K562 (cell line): ENCODE measurements around the gene APOL3. TPM values are rescaled to one million over a fixed set of nuclear protein-coding genes. Genes with fewer than 3 reads are reported as not detected.

Experiments
- DDX20 ChIP-seq: fragments of 450-650 bp; IDR thresholded peaks from 2 replicates; pipeline ENCODE4 v1.6.1; 2016; ENCODE audit warnings: missing genetic modification characterization, low read depth, mild to moderate bottlenecking, missing compliant biosample characterization, moderate library complexity
- MEIS2 ChIP-seq: fragments of 450-650 bp; IDR thresholded peaks from 2 replicates; pipeline ENCODE4 v1.6.1; 2014; ENCODE audit warnings: mild to moderate bottlenecking; ENCODE audit not compliant: partially characterized antibody
- polyA plus RNA-seq, 8 experiments: library from polyadenylated mRNA; depleted of rRNA in 4 of 8; stranded (reverse) in 5 of 8; unstranded in 3 of 8; fragments of >200 nt; fragmentation: Nextera tagmentation in 2 of 8; fragmentation: Illumina TruSeq in 1 of 8; extraction: Ambion mirVana in 2 of 8; extraction: Trizol in 1 of 8; gene quantifications; 2 replicates each; pipeline versions ENCODE4 v1.2.1 to v1.2.3, GENCODE V29; 2011 to 2014; ENCODE audit warnings: inconsistent platforms in 1 of 8, missing spikeins in 1 of 8
- total RNA-seq, 7 experiments: library from RNA; depleted of rRNA in 6 of 7; stranded (reverse); fragments of >200 nt in 6 of 7; fragmentation: Illumina TruSeq in 2 of 7; extraction: Trizol in 2 of 7; gene quantifications; 2 replicates each; pipeline versions ENCODE4 v1.2.1 to v1.2.3, GENCODE V29; 2011 to 2021; ENCODE audit warnings: low replicate concordance in 1 of 7
- TF ChIP-seq, protein P1 (sequence below): sonication (generic); formaldehyde crosslinking; IDR thresholded peaks from 2 replicates; pipeline ENCODE4 v1.8.1; 2023; ENCODE audit warnings: missing genetic modification reagents, mild to moderate bottlenecking, borderline replicate concordance
- TF ChIP-seq, protein P2 (sequence below), 2 experiments: IDR thresholded peaks; 2 replicates each; pipeline ENCODE4 v1.6.1; 2011; ENCODE audit warnings: borderline replicate concordance in 1 of 2, control low read depth in 1 of 2, low read depth in 1 of 2, low read length in 1 of 2, mild to moderate bottlenecking in 1 of 2, mixed read lengths in 1 of 2, moderate library complexity in 1 of 2; ENCODE audit not compliant: insufficient read depth in 1 of 2, insufficient read length in 1 of 2, poor library complexity in 1 of 2, severe bottlenecking in 1 of 2; ENCODE audit errors: extremely low read depth in 1 of 2
- TF ChIP-seq, protein P3 (sequence below): fragments of 200-800 bp; sonication (Bioruptor generic); IDR thresholded peaks from 2 replicates; pipeline ENCODE4 v1.6.1; 2017; ENCODE audit warnings: missing genetic modification characterization, missing compliant biosample characterization
- TF ChIP-seq, protein P4 (sequence below), 2 experiments: fragments of 450-650 bp in 1 of 2; sonication (generic) in 1 of 2; formaldehyde crosslinking in 1 of 2; IDR thresholded peaks; 2 replicates each; pipeline versions ENCODE4 v1.7.1 to v1.9.0; 2016 to 2022; ENCODE audit warnings: inconsistent platforms in 1 of 2, mild to moderate bottlenecking in 1 of 2, missing genetic modification reagents in 1 of 2

Gene APOL3
- total and polyA plus RNA-seq, 9 of the 15 experiments (the other 6 are each of a cell fraction or from before 2014, with no cell fraction given), result 0.25 to 1.1 (median 0.56) TPM; not detected in 1

DNA sequence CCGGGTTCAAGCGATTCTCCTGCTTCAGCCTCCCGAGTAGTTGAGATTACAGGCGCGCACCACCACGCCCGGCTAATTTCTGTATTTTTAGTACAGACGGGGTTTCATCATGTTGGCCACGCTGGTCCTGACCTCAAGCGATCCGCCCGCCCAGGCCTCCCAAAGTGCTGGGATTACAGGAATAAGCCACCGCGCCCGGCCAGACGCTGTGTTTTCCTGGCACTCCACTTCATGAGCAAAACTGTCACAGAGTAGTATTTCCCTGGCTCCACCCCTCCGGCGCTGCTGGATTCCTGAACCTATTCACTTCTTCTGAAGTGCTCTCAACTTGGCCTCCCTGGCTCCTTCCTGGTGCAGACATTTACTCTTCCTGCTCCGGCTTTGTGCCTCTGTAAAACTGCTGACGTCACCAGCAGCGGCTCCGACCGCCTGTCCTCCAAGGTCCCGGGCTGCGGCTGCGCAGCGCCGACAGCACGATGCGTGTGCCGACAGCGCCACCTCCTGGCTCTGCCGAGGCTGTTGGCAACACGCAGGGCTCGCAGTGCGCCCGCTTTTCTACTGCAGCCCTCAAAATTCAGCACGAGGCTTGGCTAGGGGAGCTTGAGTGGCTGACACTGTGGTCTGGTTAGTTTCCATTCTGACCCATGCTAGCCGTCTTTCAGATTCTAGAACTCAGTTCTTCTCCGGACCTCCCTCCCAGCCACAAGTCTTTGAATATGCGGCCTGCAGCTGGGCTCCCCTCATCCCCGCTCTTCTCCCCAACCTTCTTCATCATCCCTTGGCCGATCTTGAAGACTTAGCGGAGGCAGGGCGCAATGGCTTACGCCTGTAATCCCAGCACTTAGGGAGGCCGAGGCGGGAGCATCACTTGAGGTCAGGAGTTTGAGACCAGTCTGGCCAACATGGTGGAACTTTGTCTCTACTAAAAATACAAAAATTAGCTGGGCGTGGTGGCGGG, 36.6 kb downstream of the APOL3 start (continued):
- TF ChIP-seq, protein P1, sequence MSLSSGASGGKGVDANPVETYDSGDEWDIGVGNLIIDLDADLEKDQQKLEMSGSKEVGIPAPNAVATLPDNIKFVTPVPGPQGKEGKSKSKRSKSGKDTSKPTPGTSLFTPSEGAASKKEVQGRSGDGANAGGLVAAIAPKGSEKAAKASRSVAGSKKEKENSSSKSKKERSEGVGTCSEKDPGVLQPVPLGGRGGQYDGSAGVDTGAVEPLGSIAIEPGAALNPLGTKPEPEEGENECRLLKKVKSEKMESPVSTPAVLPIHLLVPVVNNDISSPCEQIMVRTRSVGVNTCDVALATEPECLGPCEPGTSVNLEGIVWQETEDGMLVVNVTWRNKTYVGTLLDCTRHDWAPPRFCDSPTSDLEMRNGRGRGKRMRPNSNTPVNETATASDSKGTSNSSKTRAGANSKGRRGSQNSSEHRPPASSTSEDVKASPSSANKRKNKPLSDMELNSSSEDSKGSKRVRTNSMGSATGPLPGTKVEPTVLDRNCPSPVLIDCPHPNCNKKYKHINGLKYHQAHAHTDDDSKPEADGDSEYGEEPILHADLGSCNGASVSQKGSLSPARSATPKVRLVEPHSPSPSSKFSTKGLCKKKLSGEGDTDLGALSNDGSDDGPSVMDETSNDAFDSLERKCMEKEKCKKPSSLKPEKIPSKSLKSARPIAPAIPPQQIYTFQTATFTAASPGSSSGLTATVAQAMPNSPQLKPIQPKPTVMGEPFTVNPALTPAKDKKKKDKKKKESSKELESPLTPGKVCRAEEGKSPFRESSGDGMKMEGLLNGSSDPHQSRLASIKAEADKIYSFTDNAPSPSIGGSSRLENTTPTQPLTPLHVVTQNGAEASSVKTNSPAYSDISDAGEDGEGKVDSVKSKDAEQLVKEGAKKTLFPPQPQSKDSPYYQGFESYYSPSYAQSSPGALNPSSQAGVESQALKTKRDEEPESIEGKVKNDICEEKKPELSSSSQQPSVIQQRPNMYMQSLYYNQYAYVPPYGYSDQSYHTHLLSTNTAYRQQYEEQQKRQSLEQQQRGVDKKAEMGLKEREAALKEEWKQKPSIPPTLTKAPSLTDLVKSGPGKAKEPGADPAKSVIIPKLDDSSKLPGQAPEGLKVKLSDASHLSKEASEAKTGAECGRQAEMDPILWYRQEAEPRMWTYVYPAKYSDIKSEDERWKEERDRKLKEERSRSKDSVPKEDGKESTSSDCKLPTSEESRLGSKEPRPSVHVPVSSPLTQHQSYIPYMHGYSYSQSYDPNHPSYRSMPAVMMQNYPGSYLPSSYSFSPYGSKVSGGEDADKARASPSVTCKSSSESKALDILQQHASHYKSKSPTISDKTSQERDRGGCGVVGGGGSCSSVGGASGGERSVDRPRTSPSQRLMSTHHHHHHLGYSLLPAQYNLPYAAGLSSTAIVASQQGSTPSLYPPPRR (CRISPR knock-in tag), result no peak
- TF ChIP-seq, protein P2, sequence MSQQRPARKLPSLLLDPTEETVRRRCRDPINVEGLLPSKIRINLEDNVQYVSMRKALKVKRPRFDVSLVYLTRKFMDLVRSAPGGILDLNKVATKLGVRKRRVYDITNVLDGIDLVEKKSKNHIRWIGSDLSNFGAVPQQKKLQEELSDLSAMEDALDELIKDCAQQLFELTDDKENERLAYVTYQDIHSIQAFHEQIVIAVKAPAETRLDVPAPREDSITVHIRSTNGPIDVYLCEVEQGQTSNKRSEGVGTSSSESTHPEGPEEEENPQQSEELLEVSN (IDR thresholded peaks at IDR 0.05; ENCODE audit: borderline replicate concordance in 1 of 2, extremely low read depth in 1 of 2, insufficient read depth in 1 of 2, insufficient read length in 1 of 2, low read depth in 1 of 2, low read length in 1 of 2, poor library complexity in 1 of 2, severe bottlenecking in 1 of 2), result peak; percentile 72 to 77
- TF ChIP-seq, protein P3, sequence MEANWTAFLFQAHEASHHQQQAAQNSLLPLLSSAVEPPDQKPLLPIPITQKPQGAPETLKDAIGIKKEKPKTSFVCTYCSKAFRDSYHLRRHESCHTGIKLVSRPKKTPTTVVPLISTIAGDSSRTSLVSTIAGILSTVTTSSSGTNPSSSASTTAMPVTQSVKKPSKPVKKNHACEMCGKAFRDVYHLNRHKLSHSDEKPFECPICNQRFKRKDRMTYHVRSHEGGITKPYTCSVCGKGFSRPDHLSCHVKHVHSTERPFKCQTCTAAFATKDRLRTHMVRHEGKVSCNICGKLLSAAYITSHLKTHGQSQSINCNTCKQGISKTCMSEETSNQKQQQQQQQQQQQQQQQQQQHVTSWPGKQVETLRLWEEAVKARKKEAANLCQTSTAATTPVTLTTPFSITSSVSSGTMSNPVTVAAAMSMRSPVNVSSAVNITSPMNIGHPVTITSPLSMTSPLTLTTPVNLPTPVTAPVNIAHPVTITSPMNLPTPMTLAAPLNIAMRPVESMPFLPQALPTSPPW, result no peak
- TF ChIP-seq MEIS2, result peak; percentile 67
- TF ChIP-seq DDX20 (tag), result no peak
- TF ChIP-seq, protein P4, sequence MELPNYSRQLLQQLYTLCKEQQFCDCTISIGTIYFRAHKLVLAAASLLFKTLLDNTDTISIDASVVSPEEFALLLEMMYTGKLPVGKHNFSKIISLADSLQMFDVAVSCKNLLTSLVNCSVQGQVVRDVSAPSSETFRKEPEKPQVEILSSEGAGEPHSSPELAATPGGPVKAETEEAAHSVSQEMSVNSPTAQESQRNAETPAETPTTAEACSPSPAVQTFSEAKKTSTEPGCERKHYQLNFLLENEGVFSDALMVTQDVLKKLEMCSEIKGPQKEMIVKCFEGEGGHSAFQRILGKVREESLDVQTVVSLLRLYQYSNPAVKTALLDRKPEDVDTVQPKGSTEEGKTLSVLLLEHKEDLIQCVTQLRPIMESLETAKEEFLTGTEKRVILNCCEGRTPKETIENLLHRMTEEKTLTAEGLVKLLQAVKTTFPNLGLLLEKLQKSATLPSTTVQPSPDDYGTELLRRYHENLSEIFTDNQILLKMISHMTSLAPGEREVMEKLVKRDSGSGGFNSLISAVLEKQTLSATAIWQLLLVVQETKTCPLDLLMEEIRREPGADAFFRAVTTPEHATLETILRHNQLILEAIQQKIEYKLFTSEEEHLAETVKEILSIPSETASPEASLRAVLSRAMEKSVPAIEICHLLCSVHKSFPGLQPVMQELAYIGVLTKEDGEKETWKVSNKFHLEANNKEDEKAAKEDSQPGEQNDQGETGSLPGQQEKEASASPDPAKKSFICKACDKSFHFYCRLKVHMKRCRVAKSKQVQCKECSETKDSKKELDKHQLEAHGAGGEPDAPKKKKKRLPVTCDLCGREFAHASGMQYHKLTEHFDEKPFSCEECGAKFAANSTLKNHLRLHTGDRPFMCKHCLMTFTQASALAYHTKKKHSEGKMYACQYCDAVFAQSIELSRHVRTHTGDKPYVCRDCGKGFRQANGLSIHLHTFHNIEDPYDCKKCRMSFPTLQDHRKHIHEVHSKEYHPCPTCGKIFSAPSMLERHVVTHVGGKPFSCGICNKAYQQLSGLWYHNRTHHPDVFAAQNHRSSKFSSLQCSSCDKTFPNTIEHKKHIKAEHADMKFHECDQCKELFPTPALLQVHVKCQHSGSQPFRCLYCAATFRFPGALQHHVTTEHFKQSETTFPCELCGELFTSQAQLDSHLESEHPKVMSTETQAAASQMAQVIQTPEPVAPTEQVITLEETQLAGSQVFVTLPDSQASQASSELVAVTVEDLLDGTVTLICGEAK (IDR thresholded peaks at IDR 0.05), result peak; percentile 67
- TF ChIP-seq, protein P4 (CRISPR knock-in tag; IDR thresholded peaks at IDR 0.05), result no peak
